GM12864 (cell line): Measurements from ENCODE around the gene LPCAT3.

ENCODE experiments used
- DNase-seq: peaks from one replicate; pipeline ENCODE4 v3.0.0-alpha.2; 2011; ENCODE audit warnings: low read depth
- H3K4me3 ChIP-seq: 2 replicates; pipeline ENCODE4 v1.5.1; 2011; ENCODE audit warnings: mild to moderate bottlenecking, low read depth, low read length, control low read depth
- TF ChIP-seq, protein P1 (sequence below): IDR thresholded peaks from 2 replicates; pipeline ENCODE4 v1.5.1; 2011; ENCODE audit warnings: low read depth, mild to moderate bottlenecking, moderate library complexity, low read length, control low read depth, inconsistent platforms; ENCODE audit errors: missing control alignments

The LPCAT3 gene, protein sequence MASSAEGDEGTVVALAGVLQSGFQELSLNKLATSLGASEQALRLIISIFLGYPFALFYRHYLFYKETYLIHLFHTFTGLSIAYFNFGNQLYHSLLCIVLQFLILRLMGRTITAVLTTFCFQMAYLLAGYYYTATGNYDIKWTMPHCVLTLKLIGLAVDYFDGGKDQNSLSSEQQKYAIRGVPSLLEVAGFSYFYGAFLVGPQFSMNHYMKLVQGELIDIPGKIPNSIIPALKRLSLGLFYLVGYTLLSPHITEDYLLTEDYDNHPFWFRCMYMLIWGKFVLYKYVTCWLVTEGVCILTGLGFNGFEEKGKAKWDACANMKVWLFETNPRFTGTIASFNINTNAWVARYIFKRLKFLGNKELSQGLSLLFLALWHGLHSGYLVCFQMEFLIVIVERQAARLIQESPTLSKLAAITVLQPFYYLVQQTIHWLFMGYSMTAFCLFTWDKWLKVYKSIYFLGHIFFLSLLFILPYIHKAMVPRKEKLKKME

DNA sequence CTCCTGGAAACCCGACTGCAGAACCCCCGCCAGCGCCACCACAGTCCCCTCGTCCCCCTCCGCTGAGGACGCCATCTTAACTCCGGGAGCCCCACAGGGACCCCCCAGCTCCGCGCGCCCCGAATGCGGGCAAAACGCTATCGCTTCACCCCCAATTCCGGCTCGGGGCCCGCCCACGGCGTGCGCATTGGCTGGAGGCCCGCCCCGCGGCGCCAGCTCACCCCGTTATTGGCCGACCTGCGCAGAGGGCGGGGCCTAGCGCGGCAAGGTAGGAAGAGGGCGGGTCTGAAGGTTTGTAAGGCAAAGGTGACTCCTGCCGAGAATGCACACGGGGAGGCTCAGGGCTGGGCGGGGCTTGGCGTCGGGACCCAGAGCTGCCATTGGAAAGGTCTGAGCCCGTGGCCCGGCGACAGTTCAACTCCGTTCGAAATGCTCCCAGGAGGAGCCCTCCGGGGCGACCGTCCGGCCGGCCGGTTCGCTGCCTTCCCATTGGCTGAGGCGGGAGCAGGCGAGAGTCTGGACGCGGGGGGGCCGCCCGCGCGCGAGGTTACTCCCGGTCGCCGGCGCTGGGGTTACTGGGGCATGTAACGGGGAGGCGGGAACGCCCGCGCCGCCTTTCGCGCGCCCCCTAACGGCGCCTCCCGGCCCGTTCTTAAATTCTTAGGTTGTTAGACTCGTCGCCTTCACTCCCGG, at the start of gene LPCAT3:
LPCAT3 (minus strand) TSS at position 127 of the 693 bp plus-strand sequence; CDS start at position 75, 52 bp downstream.
- TF ChIP-seq, protein P1, sequence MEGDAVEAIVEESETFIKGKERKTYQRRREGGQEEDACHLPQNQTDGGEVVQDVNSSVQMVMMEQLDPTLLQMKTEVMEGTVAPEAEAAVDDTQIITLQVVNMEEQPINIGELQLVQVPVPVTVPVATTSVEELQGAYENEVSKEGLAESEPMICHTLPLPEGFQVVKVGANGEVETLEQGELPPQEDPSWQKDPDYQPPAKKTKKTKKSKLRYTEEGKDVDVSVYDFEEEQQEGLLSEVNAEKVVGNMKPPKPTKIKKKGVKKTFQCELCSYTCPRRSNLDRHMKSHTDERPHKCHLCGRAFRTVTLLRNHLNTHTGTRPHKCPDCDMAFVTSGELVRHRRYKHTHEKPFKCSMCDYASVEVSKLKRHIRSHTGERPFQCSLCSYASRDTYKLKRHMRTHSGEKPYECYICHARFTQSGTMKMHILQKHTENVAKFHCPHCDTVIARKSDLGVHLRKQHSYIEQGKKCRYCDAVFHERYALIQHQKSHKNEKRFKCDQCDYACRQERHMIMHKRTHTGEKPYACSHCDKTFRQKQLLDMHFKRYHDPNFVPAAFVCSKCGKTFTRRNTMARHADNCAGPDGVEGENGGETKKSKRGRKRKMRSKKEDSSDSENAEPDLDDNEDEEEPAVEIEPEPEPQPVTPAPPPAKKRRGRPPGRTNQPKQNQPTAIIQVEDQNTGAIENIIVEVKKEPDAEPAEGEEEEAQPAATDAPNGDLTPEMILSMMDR, result peak; percentile 83
- H3K4me3 ChIP-seq, result peak within 1 kb of the TSS; percentile 85
- DNase-seq, result peak; percentile 88

DNA sequence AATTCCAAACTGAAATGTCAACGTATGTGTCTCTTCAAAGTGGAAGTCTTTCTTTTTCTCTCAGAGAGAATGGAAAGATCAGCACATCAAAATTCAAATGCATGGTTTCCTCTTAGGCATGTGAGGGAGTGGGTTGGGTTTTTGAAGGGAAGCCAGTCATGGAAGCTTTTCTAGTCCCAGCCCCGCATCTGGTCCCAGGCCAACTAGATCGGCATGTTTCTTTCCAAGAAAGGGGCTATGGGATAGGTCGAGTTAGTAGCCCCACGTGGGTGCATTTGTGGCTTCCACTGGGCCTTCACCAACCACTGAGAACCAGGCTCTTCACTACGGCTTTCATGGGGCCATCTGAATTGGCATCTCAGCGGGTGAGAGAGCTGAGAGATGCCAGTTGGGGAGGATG, 48.8 kb upstream of the LPCAT3 start:
- DNase-seq, result no peak
- TF ChIP-seq, protein P1, result no peak
- H3K4me3 ChIP-seq, result no peak overlapping the region

DNA sequence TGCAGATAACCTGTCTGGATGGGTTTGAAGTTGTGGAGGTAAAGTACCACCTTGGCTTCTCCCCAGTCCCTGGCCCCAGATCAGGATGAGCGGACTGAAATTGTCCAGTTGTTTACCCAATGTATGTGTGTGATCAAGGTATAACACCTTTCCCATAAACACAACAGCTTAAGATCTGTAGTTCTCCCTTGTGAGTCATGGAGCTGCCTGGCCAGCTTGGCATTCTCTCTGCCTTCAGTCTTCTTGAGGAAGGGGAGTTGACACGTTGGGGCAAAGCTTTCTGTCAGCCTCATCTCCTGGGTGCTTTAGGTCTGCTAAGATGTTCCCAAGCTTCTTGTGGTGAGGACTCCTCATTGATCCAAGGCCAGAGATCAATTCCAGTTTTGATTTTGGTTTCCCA, 48.3 kb upstream of the LPCAT3 start:
- TF ChIP-seq, protein P1, result no peak
- DNase-seq, result no peak
- H3K4me3 ChIP-seq, result no peak overlapping the region

DNA sequence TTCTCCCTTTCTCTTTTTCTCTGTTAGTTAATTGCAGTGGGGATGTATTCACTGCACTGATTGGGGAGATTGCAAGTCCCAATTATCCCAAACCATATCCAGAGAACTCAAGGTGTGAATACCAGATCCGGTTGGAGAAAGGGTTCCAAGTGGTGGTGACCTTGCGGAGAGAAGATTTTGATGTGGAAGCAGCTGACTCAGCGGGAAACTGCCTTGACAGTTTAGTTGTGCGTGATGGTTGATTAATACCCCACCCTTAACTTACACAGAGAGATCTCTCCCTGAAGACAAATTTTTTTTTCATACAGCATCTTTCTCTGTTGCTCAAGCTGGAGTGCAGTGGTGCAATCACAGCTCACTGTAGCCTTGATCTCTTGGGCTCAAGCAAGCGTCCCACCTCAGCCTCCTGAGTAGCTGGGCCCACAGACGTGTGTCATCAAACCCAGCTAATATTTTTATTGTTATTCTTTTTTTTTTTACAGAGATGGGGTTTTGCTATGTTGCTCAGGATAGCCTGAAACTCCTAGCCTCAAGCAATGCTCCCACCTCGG, 46.9 kb upstream of the LPCAT3 start:
- no peak for DNase-seq
- H3K4me3 ChIP-seq, result no peak overlapping the region
- TF ChIP-seq, protein P1, result no peak

DNA sequence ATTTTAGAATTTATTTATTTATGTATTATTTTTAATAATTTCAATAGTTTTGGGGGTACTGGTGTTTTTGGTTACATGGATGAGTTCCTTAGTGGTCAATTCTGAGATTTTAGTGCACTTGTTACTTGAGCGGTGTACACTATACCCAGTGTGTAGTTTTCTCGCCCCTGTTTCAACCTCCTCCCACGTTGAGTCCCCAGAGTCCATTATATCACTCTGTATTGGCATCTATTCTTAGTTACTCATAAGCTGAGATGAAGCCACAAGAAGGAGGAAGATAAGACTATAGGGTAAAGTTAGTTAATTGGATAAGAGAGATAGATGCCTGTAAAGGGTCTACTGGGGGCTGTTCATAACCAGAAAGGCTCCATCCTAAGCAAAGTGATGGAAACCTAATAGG, 46.2 kb upstream of the LPCAT3 start:
- no peak for DNase-seq
- H3K4me3 ChIP-seq, result no peak overlapping the region
- TF ChIP-seq, protein P1, result no peak

DNA sequence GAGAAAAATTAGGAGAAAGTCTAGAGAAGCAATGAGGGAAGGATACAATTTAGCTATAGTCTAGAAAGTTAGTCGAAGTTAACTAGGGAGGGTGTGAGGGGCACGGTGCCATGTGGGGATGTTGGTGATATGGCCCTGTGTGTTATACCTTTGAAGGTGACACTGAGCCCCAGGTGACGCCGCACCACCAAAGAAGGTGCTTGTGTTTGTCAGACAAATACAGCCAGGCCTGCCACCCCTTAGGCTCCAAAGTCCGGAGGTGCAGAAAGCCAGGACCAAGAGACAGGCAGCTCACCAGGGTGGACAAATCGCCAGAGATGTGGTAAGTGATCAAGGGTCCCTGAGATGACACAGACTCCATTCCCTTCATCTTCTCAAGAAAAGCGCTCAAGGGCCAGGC, 43.3 kb upstream of the LPCAT3 start:
- TF ChIP-seq, protein P1, result no peak
- no peak overlapping the region for H3K4me3 ChIP-seq
- DNase-seq, result no peak
